Endothelial cell of umbilical vein (primary cell): Measurements from ENCODE around the gene ZSWIM5. TPM values are rescaled to one million over a fixed set of nuclear protein-coding genes. Genes with fewer than 3 reads are reported as not detected.

Experiments used
- BruUV-seq: library from RNA; stranded (reverse); fragments of 400-500 nt; replicated peaks from 2 replicates; lab custom pipeline; 2021; lab: Mats Ljungman, UMichigan
- CTCF ChIA-PET: fragments of 300-600, 350-600 bp; sonication (Branson Sonifier 250); formaldehyde crosslinking; loops from one replicate; lab custom pipeline; 2021; ENCODE audit warnings: antibody characterized with exemption, inconsistent platforms; lab: Charles Lee
- POLR2A ChIA-PET: fragments of 300-600, 350-600 bp; sonication (Branson Sonifier 250); formaldehyde crosslinking; loops from one replicate; lab custom pipeline; 2021; ENCODE audit warnings: antibody characterized with exemption, inconsistent platforms; lab: Charles Lee
- DNase-seq: peaks from one replicate; pipeline ENCODE4 v3.0.0-alpha.2; 2011; ENCODE audit warnings: low read depth, low spot score
- FAIRE-seq: peaks from 2 replicates; lab custom pipeline; 2011; peaks lifted over from hg19 to GRCh38; lab: Jason Lieb, UNC
- H2AFZ ChIP-seq: 2 replicates; pipeline ENCODE4 v1.6.0; 2012; ENCODE audit warnings: low read depth, low read length, control low read depth, inconsistent platforms
- H3K27ac ChIP-seq: 2 replicates; pipeline ENCODE4 v1.5.1; 2011; ENCODE audit warnings: low read depth, mild to moderate bottlenecking, control low read depth, low read length, moderate library complexity; ENCODE audit not compliant: insufficient read depth
- H3K27me3 ChIP-seq, 2 experiments: 2 replicates each; pipeline versions ENCODE4 v1.6.0 to v1.6.1; 2011; ENCODE audit warnings: low read length in 2 of 2, mixed read lengths in 1 of 2; ENCODE audit not compliant: control insufficient read depth in 2 of 2, insufficient read depth in 2 of 2
- H3K36me3 ChIP-seq, 2 experiments: 2 replicates in 1 of 2; 3 replicates in 1 of 2; pipeline ENCODE4 v1.5.1; 2011; ENCODE audit warnings: low read length in 2 of 2, mild to moderate bottlenecking in 1 of 2, moderate library complexity in 1 of 2; ENCODE audit not compliant: control insufficient read depth in 2 of 2, insufficient read depth in 2 of 2; ENCODE audit errors: extremely low read depth in 1 of 2
- H3K4me1 ChIP-seq: 3 replicates; pipeline ENCODE4 v1.5.1; 2011; ENCODE audit warnings: mild to moderate bottlenecking, low read length; ENCODE audit not compliant: control insufficient read depth, insufficient read depth; ENCODE audit errors: extremely low read depth
- H3K4me2 ChIP-seq: 2 replicates; pipeline ENCODE4 v1.6.1; 2011; ENCODE audit warnings: low read length, control low read depth, mixed read lengths; ENCODE audit not compliant: insufficient read depth
- H3K4me3 ChIP-seq, 3 experiments: fragments of 200-600 bp in 1 of 3; sonication (generic), shearing (Covaris generic) in 1 of 3; replicated peaks in 1 of 3; 2 replicates each; pipeline ENCODE4 v1.5.1; 2011 to 2016; ENCODE audit warnings: control low read depth in 3 of 3, low read length in 3 of 3, mild to moderate bottlenecking in 2 of 3, inconsistent platforms in 1 of 3, low read depth in 1 of 3, moderate library complexity in 1 of 3; ENCODE audit not compliant: insufficient read depth in 1 of 3
- H3K79me2 ChIP-seq: 2 replicates; pipeline ENCODE4 v1.6.0; 2012; ENCODE audit warnings: low read length, inconsistent platforms; ENCODE audit not compliant: control insufficient read depth, insufficient read depth
- H3K9ac ChIP-seq: replicated peaks from 2 replicates; pipeline ENCODE3; 2011; ENCODE audit warnings: low read length, control low read depth; ENCODE audit not compliant: insufficient read depth; ENCODE audit errors: extremely low read depth
- H3K9me1 ChIP-seq: replicated peaks from 3 replicates; pipeline ENCODE4 v1.6.0; 2011; ENCODE audit warnings: mild to moderate bottlenecking, low read length; ENCODE audit not compliant: control insufficient read depth, insufficient read depth; ENCODE audit errors: extremely low read depth
- H3K9me3 ChIP-seq: replicated peaks from 2 replicates; pipeline ENCODE4 v1.5.1; 2012; ENCODE audit warnings: low read length, inconsistent platforms; ENCODE audit not compliant: control insufficient read depth, insufficient read depth
- H4K20me1 ChIP-seq: replicated peaks from 2 replicates; pipeline ENCODE3; 2011; ENCODE audit warnings: mild to moderate bottlenecking, low read length; ENCODE audit not compliant: control insufficient read depth, insufficient read depth; ENCODE audit errors: extremely low read depth
- EZH2 ChIP-seq: IDR thresholded peaks from 2 replicates; pipeline ENCODE4 v1.6.1; 2012; ENCODE audit warnings: borderline replicate concordance, low read depth, mild to moderate bottlenecking, moderate library complexity, low read length, inconsistent platforms; ENCODE audit not compliant: severe bottlenecking
- FOS ChIP-seq: IDR thresholded peaks from 2 replicates; pipeline ENCODE4 v1.6.1; 2011; ENCODE audit warnings: mild to moderate bottlenecking, low read length, moderate library complexity, borderline replicate concordance; ENCODE audit not compliant: insufficient read depth
- GATA2 ChIP-seq: IDR thresholded peaks from 2 replicates; pipeline ENCODE4 v1.7.0; 2011; ENCODE audit warnings: low read depth, mild to moderate bottlenecking, moderate library complexity, mixed read lengths, low read length; ENCODE audit not compliant: insufficient read length, insufficient read depth
- JUN ChIP-seq: IDR thresholded peaks from 2 replicates; pipeline ENCODE4 v1.6.1; 2011; ENCODE audit warnings: borderline replicate concordance, low read depth; ENCODE audit not compliant: insufficient read length, insufficient read depth
- MYC ChIP-seq: IDR thresholded peaks from one replicate; pipeline ENCODE4 v1.6.1; 2011; ENCODE audit warnings: mild to moderate bottlenecking, low read depth, low read length
- POLR2A ChIP-seq: IDR thresholded peaks from 2 replicates; pipeline ENCODE4 v1.6.1; 2012; ENCODE audit warnings: low read depth, mild to moderate bottlenecking, control low read depth, low read length
- POLR2AphosphoS5 ChIP-seq: IDR thresholded peaks from 2 replicates; pipeline ENCODE4 v1.6.1; 2012; ENCODE audit warnings: low read depth, mild to moderate bottlenecking, control low read depth, low read length, moderate library complexity; ENCODE audit not compliant: insufficient read depth
- dilution Hi-C: fragments of 300-500 bp; cut with MboI; formaldehyde crosslinking; loops from one replicate; pipeline ENCODE4 v1.15.0; 2019; ENCODE audit warnings: low sequenced_read_pairs; ENCODE audit not compliant: extremely low pct_ligation_motif_present
- intact Hi-C: fragments of 100-400 bp; cut with micrococcal nuclease; formaldehyde crosslinking; loops from one replicate; pipeline ENCODE4 v1.10.0; 2022
- polyA plus RNA-seq, 4 experiments: library from polyadenylated mRNA; depleted of rRNA in 3 of 4; stranded (reverse) in 3 of 4; unstranded in 1 of 4; fragments of >200 nt; gene quantifications; 2 replicates each; pipeline versions ENCODE4 v1.2.1 to v1.2.3, GENCODE V29; 2011 to 2012; ENCODE audit warnings: missing spikeins in 1 of 4
- total RNA-seq: library from RNA; stranded (reverse); gene quantifications from 2 replicates; pipeline ENCODE4 v1.2.3, GENCODE V29; 2021
- TF ChIP-seq, protein P1 (sequence below), 2 donors: IDR thresholded peaks; 1 replicate in 1 of 2; 2 replicates in 1 of 2; pipeline ENCODE4 v1.5.1; 2011; ENCODE audit warnings: low read length in 2 of 2, mild to moderate bottlenecking in 2 of 2, moderate library complexity in 2 of 2, control low read depth in 1 of 2, inconsistent platforms in 1 of 2, low read depth in 1 of 2; ENCODE audit not compliant: insufficient read depth in 1 of 2; ENCODE audit errors: extremely low read depth in 1 of 2
- TF ChIP-seq, protein P2 (sequence below): IDR thresholded peaks from 2 replicates; pipeline ENCODE4 v1.6.1; 2011; ENCODE audit not compliant: insufficient read depth, insufficient read length

Gene ZSWIM5
- total and polyA plus RNA-seq, 2 donors (not counting 3 experiments of a cell fraction or from before 2014, with no cell fraction given): 1.6 to 4.3 TPM

DNA sequence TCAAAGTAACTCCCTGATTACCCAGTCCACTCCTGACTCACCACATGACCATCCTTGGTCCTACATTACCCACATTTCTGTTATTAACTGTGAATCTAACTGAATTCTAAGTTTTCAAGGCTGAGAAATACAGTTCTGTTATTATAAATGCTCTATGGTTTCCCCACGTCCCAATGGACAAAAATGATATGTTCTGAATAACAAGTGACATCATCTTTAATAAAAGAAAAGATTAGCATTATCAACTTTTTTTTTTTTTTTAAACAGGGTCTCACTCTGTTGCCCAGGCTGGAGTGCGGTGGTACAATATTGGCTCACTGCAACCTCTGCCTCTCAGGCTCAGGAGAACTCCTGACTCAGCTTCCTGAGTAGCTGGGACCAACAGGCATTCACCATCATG is 59.6 kb downstream of the ZSWIM5 start:
- no TSS peak for BruUV-seq
- no peak overlapping the region for H3K27ac ChIP-seq
- ChIA-PET POLR2A (interaction anchor here (0.7 kb wide), 1 partner anchor 314 kb away, joined by 5 read pairs; no protein-coding TSS in a partner anchor), CTCF (interaction anchor here (1.7 kb wide), 1 partner anchor 15 kb away, joined by 6 read pairs; no protein-coding TSS in a partner anchor)
- H3K9me1 ChIP-seq: no peaks in the 10 kb centered on the region
- DNase-seq: no peak
- H3K9ac ChIP-seq: no peak overlapping the region
- no peaks in the 10 kb centered on the region for H3K27me3 ChIP-seq
- H3K4me1 ChIP-seq: no peaks in the 10 kb centered on the region
- no peaks in the 10 kb centered on the region for H3K36me3 ChIP-seq
- dilution Hi-C loops: no loop called here
- no peak overlapping the region for H2AFZ ChIP-seq
- FAIRE-seq: peak; percentile 12
- H3K9me3 ChIP-seq: no peaks in the 10 kb centered on the region
- H3K4me2 ChIP-seq: no peak overlapping the region
- H4K20me1 ChIP-seq: no peaks in the 10 kb centered on the region
- TF ChIP-seq JUN (no peak), POLR2AphosphoS5 (no peak), POLR2A (no peak), FOS (no peak), EZH2 (no peak), GATA2 (no peak), MYC (no peak)
- TF ChIP-seq, protein P1, sequence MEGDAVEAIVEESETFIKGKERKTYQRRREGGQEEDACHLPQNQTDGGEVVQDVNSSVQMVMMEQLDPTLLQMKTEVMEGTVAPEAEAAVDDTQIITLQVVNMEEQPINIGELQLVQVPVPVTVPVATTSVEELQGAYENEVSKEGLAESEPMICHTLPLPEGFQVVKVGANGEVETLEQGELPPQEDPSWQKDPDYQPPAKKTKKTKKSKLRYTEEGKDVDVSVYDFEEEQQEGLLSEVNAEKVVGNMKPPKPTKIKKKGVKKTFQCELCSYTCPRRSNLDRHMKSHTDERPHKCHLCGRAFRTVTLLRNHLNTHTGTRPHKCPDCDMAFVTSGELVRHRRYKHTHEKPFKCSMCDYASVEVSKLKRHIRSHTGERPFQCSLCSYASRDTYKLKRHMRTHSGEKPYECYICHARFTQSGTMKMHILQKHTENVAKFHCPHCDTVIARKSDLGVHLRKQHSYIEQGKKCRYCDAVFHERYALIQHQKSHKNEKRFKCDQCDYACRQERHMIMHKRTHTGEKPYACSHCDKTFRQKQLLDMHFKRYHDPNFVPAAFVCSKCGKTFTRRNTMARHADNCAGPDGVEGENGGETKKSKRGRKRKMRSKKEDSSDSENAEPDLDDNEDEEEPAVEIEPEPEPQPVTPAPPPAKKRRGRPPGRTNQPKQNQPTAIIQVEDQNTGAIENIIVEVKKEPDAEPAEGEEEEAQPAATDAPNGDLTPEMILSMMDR (IDR thresholded peaks at IDR 0.05; ENCODE audit: extremely low read depth in 1 of 2, insufficient read depth in 1 of 2, low read depth in 1 of 2, low read length in 2 of 2): no peak
- TF ChIP-seq, protein P2, sequence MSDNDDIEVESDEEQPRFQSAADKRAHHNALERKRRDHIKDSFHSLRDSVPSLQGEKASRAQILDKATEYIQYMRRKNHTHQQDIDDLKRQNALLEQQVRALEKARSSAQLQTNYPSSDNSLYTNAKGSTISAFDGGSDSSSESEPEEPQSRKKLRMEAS: no peak
- H3K4me3 ChIP-seq: no peak overlapping the region
- intact Hi-C loops: no loop called here
- H3K79me2 ChIP-seq: no peaks in the 10 kb centered on the region
